Breast epithelium (tissue), 3 donors: ENCODE results near the gene GTPBP6.
"Not testable (repeated sequence)": the region's sequence is repeated elsewhere in the genome, so short reads cannot be mapped to it uniquely, and the experiment has no call there.

Experiments
- POLR2A ChIP-seq: fragments of 450-650 bp; IDR thresholded peaks from one replicate; pipeline ENCODE4 v1.6.1; 2016; ENCODE audit warnings: antibody characterized with exemption, mild to moderate bottlenecking, moderate library complexity
- POLR2AphosphoS5 ChIP-seq, 3 donors: sonication (generic); formaldehyde crosslinking; IDR thresholded peaks; one replicate each; pipeline ENCODE4 v1.6.1; 2017; ENCODE audit warnings: antibody characterized with exemption in 3 of 3
- TF ChIP-seq, protein P1 (sequence below), 3 donors: fragments of 450-650 bp; IDR thresholded peaks; one replicate each; pipeline ENCODE4 v1.5.1; 2016 to 2017; ENCODE audit warnings: antibody characterized with exemption in 3 of 3, mild to moderate bottlenecking in 3 of 3, moderate library complexity in 3 of 3

DNA sequence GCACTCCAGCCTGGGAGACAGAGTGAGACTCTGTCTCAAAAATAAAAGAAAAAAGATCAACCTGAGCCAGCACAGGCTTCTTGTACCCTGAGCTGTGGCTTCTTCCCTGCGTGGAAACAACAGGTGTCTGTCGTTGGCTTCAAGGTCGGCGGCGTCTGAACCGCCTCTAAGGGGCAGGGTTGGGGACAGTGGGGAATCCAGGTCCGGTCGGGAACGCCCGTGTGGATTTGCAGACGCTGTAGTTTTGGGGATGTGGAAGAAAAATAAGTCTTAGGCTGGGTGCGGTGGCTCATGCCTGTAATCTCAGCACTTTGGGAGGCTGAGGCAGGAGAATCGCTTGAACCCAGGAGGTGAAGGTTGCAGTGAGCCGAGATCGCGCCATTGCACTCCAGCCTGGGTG lies 54.6 kb downstream of the GTPBP6 start:
- not testable (repeated sequence) for TF ChIP-seq POLR2AphosphoS5 (IDR thresholded peaks at IDR 0.05); POLR2A
- TF ChIP-seq, protein P1, sequence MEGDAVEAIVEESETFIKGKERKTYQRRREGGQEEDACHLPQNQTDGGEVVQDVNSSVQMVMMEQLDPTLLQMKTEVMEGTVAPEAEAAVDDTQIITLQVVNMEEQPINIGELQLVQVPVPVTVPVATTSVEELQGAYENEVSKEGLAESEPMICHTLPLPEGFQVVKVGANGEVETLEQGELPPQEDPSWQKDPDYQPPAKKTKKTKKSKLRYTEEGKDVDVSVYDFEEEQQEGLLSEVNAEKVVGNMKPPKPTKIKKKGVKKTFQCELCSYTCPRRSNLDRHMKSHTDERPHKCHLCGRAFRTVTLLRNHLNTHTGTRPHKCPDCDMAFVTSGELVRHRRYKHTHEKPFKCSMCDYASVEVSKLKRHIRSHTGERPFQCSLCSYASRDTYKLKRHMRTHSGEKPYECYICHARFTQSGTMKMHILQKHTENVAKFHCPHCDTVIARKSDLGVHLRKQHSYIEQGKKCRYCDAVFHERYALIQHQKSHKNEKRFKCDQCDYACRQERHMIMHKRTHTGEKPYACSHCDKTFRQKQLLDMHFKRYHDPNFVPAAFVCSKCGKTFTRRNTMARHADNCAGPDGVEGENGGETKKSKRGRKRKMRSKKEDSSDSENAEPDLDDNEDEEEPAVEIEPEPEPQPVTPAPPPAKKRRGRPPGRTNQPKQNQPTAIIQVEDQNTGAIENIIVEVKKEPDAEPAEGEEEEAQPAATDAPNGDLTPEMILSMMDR (IDR thresholded peaks at IDR 0.05), result not testable (repeated sequence)
